A673 (cell line): Measurements from ENCODE around the gene ABHD4. TPM values are rescaled to one million over a fixed set of nuclear protein-coding genes. Genes with fewer than 3 reads are reported as not detected.

Experiments
- BruUV-seq: library from RNA; stranded (reverse); fragments of 400-500 nt; replicated peaks from 2 replicates; lab custom pipeline; 2021; lab: Mats Ljungman, UMichigan
- CTCF ChIA-PET: fragments of 300-600 bp; sonication (Branson Sonifier 250); formaldehyde crosslinking; loops from one replicate; lab custom pipeline; 2022; ENCODE audit warnings: antibody characterized with exemption; lab: Charles Lee
- POLR2A ChIA-PET: fragments of 300-600 bp; sonication (Branson Sonifier 250); formaldehyde crosslinking; loops from one replicate; lab custom pipeline; 2022; ENCODE audit warnings: antibody characterized with exemption; ENCODE audit not compliant: low non-redundant PET; lab: Charles Lee
- DNase-seq: peaks from one replicate; pipeline ENCODE4 v3.0.0-alpha.2; 2015; ENCODE audit warnings: low spot score
- H3K27ac ChIP-seq: fragments of 200-600 bp; sonication (generic); 2 replicates; pipeline ENCODE4 v1.5.1; 2016; ENCODE audit warnings: mixed run types, low read depth, mild to moderate bottlenecking, mixed read lengths, antibody characterized with exemption, low read length; ENCODE audit not compliant: poor library complexity, severe bottlenecking
- H3K27me3 ChIP-seq: fragments of 200-600 bp; sonication (generic); replicated peaks from 2 replicates; pipeline ENCODE4 v1.6.1; 2017; ENCODE audit warnings: mixed run types, low read depth, mild to moderate bottlenecking, mixed read lengths, antibody characterized with exemption, low read length; ENCODE audit not compliant: insufficient read depth, poor library complexity
- H3K36me3 ChIP-seq: fragments of 200-600 bp; sonication (generic); 2 replicates; pipeline ENCODE4 v1.6.1; 2016; ENCODE audit warnings: mixed run types, mild to moderate bottlenecking, mixed read lengths, antibody characterized with exemption, low read length; ENCODE audit not compliant: insufficient read depth, poor library complexity, severe bottlenecking
- H3K4me1 ChIP-seq: fragments of 200-600 bp; sonication (generic); 2 replicates; pipeline ENCODE4 v1.6.1; 2017; ENCODE audit warnings: mixed run types, mild to moderate bottlenecking, mixed read lengths, antibody characterized with exemption, low read length; ENCODE audit not compliant: insufficient read depth, poor library complexity, severe bottlenecking
- H3K4me3 ChIP-seq: fragments of 200-600 bp; sonication (generic); 2 replicates; pipeline ENCODE4 v1.5.1; 2016; ENCODE audit warnings: low read depth, mixed run types, mild to moderate bottlenecking, mixed read lengths, low read length; ENCODE audit not compliant: poor library complexity, severe bottlenecking
- H3K9me3 ChIP-seq: fragments of 200-600 bp; sonication (generic); 2 replicates; pipeline ENCODE4 v1.6.1; 2016; ENCODE audit warnings: mixed run types, low read depth, mild to moderate bottlenecking, mixed read lengths, antibody characterized with exemption, low read length; ENCODE audit not compliant: poor library complexity, severe bottlenecking
- CTCF ChIP-seq: fragments of 300-800, 200-600 bp; sonication (generic); conservative IDR thresholded peaks from 2 replicates; pipeline ENCODE4 v1.5.1; 2017; ENCODE audit warnings: low read depth, mild to moderate bottlenecking, antibody characterized with exemption, low read length, moderate library complexity, mixed read lengths
- EZH2 ChIP-seq: fragments of 200-600 bp; sonication (generic); IDR thresholded peaks from 2 replicates; pipeline ENCODE4 v1.6.1; 2017; ENCODE audit warnings: borderline replicate concordance, low read depth, mild to moderate bottlenecking, mixed read lengths, antibody characterized with exemption, low read length; ENCODE audit not compliant: poor library complexity, severe bottlenecking
- intact Hi-C: fragments of 100-400 bp; cut with micrococcal nuclease; formaldehyde crosslinking; loops from one replicate; pipeline ENCODE4 v1.10.0; 2022; ENCODE audit not compliant: unreplicated experiment
- total RNA-seq: library from RNA; stranded (reverse); gene quantifications from 2 replicates; pipeline ENCODE4 v1.2.3, GENCODE V29; 2021

The ABHD4 gene
- total RNA-seq, 1 experiment from 2014 or later, result 36.6 TPM

- no peak overlapping the region for H3K4me3 ChIP-seq
- no peak overlapping the region for H3K27ac ChIP-seq
- POLR2A ChIA-PET, result no interaction called here
- intact Hi-C loops, result no loop called here
- no peaks in the 10 kb centered on the region for H3K36me3 ChIP-seq
- TF ChIP-seq CTCF (no peak), EZH2 (no peak)
- CTCF ChIA-PET, result interaction anchor here (0.7 kb wide), 1 partner anchor 60 kb away, joined by 3 read pairs; no protein-coding TSS in a partner anchor
- no TSS peak for BruUV-seq
- H3K4me1 ChIP-seq, result peaks cover 5% of the 10 kb centered on the region
- H3K9me3 ChIP-seq, result no peaks in the 10 kb centered on the region
- DNase-seq, result no peak
- no peaks in the 10 kb centered on the region for H3K27me3 ChIP-seq
Observed at GRCh38 chr14:22593601-22594000, 4.5 kb upstream of the ABHD4 start.

- Histone ChIP-seq H3K27me3 (no peaks in the 10 kb centered on the region), H3K27ac (no peak overlapping the region), H3K36me3 (no peaks in the 10 kb centered on the region), H3K9me3 (no peaks in the 10 kb centered on the region), H3K4me3 (no peak overlapping the region), H3K4me1 (peaks cover 5% of the 10 kb centered on the region)
- no peak for DNase-seq
- intact Hi-C loops, result no loop called here
- POLR2A ChIA-PET, result no interaction called here
- TF ChIP-seq CTCF (no peak), EZH2 (no peak)
- CTCF ChIA-PET, result no interaction called here
- BruUV-seq, result no TSS peak
Observed at GRCh38 chr14:22594156-22594716, 3.9 kb upstream of the ABHD4 start.

GRCh38 chr14:22596354-22596879 is 1.7 kb upstream of the ABHD4 start:
- no peaks in the 10 kb centered on the region for H3K9me3 ChIP-seq
- ChIA-PET CTCF (interaction anchor here (2.1 kb wide), 1 partner anchor 26 kb away, joined by 7 read pairs; no protein-coding TSS in a partner anchor), POLR2A (no interaction called here)
- no peak for DNase-seq
- no TSS peak for BruUV-seq
- H3K27ac ChIP-seq, result no peak overlapping the region
- intact Hi-C loops, result no loop called here
- no peaks in the 10 kb centered on the region for H3K36me3 ChIP-seq
- no peak overlapping the region for H3K4me3 ChIP-seq
- H3K4me1 ChIP-seq, result peaks cover 6% of the 10 kb centered on the region
- H3K27me3 ChIP-seq, result no peaks in the 10 kb centered on the region
- TF ChIP-seq EZH2, result no peak
- TF ChIP-seq CTCF, result no peak
